ENCODE data around the gene VDAC1.
A peak's percentile ranks its signal among the peaks of the same experiment; 100 is the strongest.

VDAC1 gene

GRCh38 chr5:134003064-134003816 lies 1.5 kb downstream of the VDAC1 start:
- no peaks in the 10 kb centered on the region for H3K9me3 ChIP-seq (ENCODE audit: control insufficient read depth, insufficient read depth, low read length)
- H3K27ac ChIP-seq (ENCODE audit: low read depth, low read length), result peak overlapping the region; percentile 72
- no peaks in the 10 kb centered on the region for H3K27me3 ChIP-seq (ENCODE audit: control insufficient read depth, insufficient read depth, low read length)
- H3K4me3 ChIP-seq (ENCODE audit: low read depth, low read length), result peak overlapping the region; percentile 92
- peaks cover 29% of the 10 kb centered on the region for H3K4me1 ChIP-seq (ENCODE audit: control insufficient read depth, insufficient read depth, low read length)
- H3K36me3 ChIP-seq (ENCODE audit: control insufficient read depth, insufficient read depth, low read length), result peaks cover 18% of the 10 kb centered on the region; the same call in 1 of the 2 replicates
- peak overlapping the region; percentile 85 for H3K9ac ChIP-seq (ENCODE audit: low read depth, low read length)

- H3K36me3 ChIP-seq (ENCODE audit: control insufficient read depth, insufficient read depth, low read length), result peaks cover 18% of the 10 kb centered on the region; the same call in 1 of the 2 replicates
- peaks cover 23% of the 10 kb centered on the region for H3K4me1 ChIP-seq (ENCODE audit: control insufficient read depth, insufficient read depth, low read length)
- H3K9ac ChIP-seq (ENCODE audit: low read depth, low read length), result no peak overlapping the region
- H3K4me3 ChIP-seq (ENCODE audit: low read depth, low read length), result peak overlapping the region; percentile 92; the same call in 1 of the 2 replicates
- H3K9me3 ChIP-seq (ENCODE audit: control insufficient read depth, insufficient read depth, low read length), result no peaks in the 10 kb centered on the region
- no peaks in the 10 kb centered on the region for H3K27me3 ChIP-seq (ENCODE audit: control insufficient read depth, insufficient read depth, low read length)
- H3K27ac ChIP-seq (ENCODE audit: low read depth, low read length), result no peak overlapping the region
Observed at GRCh38 chr5:134001938-134002731, 2.6 kb downstream of the VDAC1 start.

- Histone ChIP-seq H3K36me3 (ENCODE audit: control insufficient read depth, insufficient read depth, low read length) (peaks cover 18% of the 10 kb centered on the region; the same call in 1 of the 2 replicates), H3K9me3 (ENCODE audit: control insufficient read depth, insufficient read depth, low read length) (no peaks in the 10 kb centered on the region), H3K27me3 (ENCODE audit: control insufficient read depth, insufficient read depth, low read length) (no peaks in the 10 kb centered on the region), H3K4me3 (ENCODE audit: low read depth, low read length) (no peak overlapping the region), H3K27ac (ENCODE audit: low read depth, low read length) (no peak overlapping the region), H3K9ac (ENCODE audit: low read depth, low read length) (no peak overlapping the region), H3K4me1 (ENCODE audit: control insufficient read depth, insufficient read depth, low read length) (peaks cover 30% of the 10 kb centered on the region)
Observed at GRCh38 chr5:134000696-134001453, 3.9 kb downstream of the VDAC1 start.

- Histone ChIP-seq H3K36me3 (ENCODE audit: control insufficient read depth, insufficient read depth, low read length) (peaks cover 18% of the 10 kb centered on the region; the same call in 1 of the 2 replicates), H3K4me1 (ENCODE audit: control insufficient read depth, insufficient read depth, low read length) (peaks cover 33% of the 10 kb centered on the region), H3K4me3 (ENCODE audit: low read depth, low read length) (no peak overlapping the region), H3K27ac (ENCODE audit: low read depth, low read length) (no peak overlapping the region), H3K9me3 (ENCODE audit: control insufficient read depth, insufficient read depth, low read length) (no peaks in the 10 kb centered on the region), H3K9ac (ENCODE audit: low read depth, low read length) (no peak overlapping the region), H3K27me3 (ENCODE audit: control insufficient read depth, insufficient read depth, low read length) (no peaks in the 10 kb centered on the region)
Observed at GRCh38 chr5:134000091-134000511, 4.7 kb downstream of the VDAC1 start.

- Histone ChIP-seq H3K9me3 (ENCODE audit: control insufficient read depth, insufficient read depth, low read length) (no peaks in the 10 kb centered on the region), H3K27me3 (ENCODE audit: control insufficient read depth, insufficient read depth, low read length) (no peaks in the 10 kb centered on the region), H3K4me1 (ENCODE audit: control insufficient read depth, insufficient read depth, low read length) (peaks cover 34% of the 10 kb centered on the region), H3K27ac (ENCODE audit: low read depth, low read length) (no peak overlapping the region), H3K36me3 (ENCODE audit: control insufficient read depth, insufficient read depth, low read length) (peaks cover 18% of the 10 kb centered on the region; the same call in 1 of the 2 replicates), H3K4me3 (ENCODE audit: low read depth, low read length) (no peak overlapping the region), H3K9ac (ENCODE audit: low read depth, low read length) (no peak overlapping the region)
Observed at GRCh38 chr5:133998807-133999206, 6.0 kb downstream of the VDAC1 start.

GRCh38 chr5:133998042-133998441 lies 6.7 kb downstream of the VDAC1 start:
- no peak overlapping the region for H3K9ac ChIP-seq (ENCODE audit: low read depth, low read length)
- H3K27me3 ChIP-seq (ENCODE audit: control insufficient read depth, insufficient read depth, low read length), result no peaks in the 10 kb centered on the region
- H3K4me1 ChIP-seq (ENCODE audit: control insufficient read depth, insufficient read depth, low read length), result peaks cover 28% of the 10 kb centered on the region
- H3K9me3 ChIP-seq (ENCODE audit: control insufficient read depth, insufficient read depth, low read length), result no peaks in the 10 kb centered on the region
- H3K27ac ChIP-seq (ENCODE audit: low read depth, low read length), result no peak overlapping the region
- H3K36me3 ChIP-seq (ENCODE audit: control insufficient read depth, insufficient read depth, low read length), result peaks cover 18% of the 10 kb centered on the region
- no peak overlapping the region for H3K4me3 ChIP-seq (ENCODE audit: low read depth, low read length)

- H3K9ac ChIP-seq (ENCODE audit: low read depth, low read length), result no peak overlapping the region
- peaks cover 21% of the 10 kb centered on the region for H3K4me1 ChIP-seq (ENCODE audit: control insufficient read depth, insufficient read depth, low read length)
- H3K27ac ChIP-seq (ENCODE audit: low read depth, low read length), result no peak overlapping the region
- no peaks in the 10 kb centered on the region for H3K27me3 ChIP-seq (ENCODE audit: control insufficient read depth, insufficient read depth, low read length)
- no peaks in the 10 kb centered on the region for H3K9me3 ChIP-seq (ENCODE audit: control insufficient read depth, insufficient read depth, low read length)
- no peak overlapping the region for H3K4me3 ChIP-seq (ENCODE audit: low read depth, low read length)
- H3K36me3 ChIP-seq (ENCODE audit: control insufficient read depth, insufficient read depth, low read length), result peaks cover 18% of the 10 kb centered on the region
Observed at GRCh38 chr5:133996683-133997252, 8.0 kb downstream of the VDAC1 start.

- Histone ChIP-seq H3K4me3 (ENCODE audit: low read depth, low read length) (no peak overlapping the region), H3K36me3 (ENCODE audit: control insufficient read depth, insufficient read depth, low read length) (peaks cover 20% of the 10 kb centered on the region), H3K9ac (ENCODE audit: low read depth, low read length) (no peak overlapping the region), H3K27me3 (ENCODE audit: control insufficient read depth, insufficient read depth, low read length) (no peaks in the 10 kb centered on the region), H3K4me1 (ENCODE audit: control insufficient read depth, insufficient read depth, low read length) (peaks cover 21% of the 10 kb centered on the region), H3K27ac (ENCODE audit: low read depth, low read length) (no peak overlapping the region), H3K9me3 (ENCODE audit: control insufficient read depth, insufficient read depth, low read length) (no peaks in the 10 kb centered on the region)
Observed at GRCh38 chr5:133995883-133996563, 8.8 kb downstream of the VDAC1 start.

- Histone ChIP-seq H3K4me1 (ENCODE audit: control insufficient read depth, insufficient read depth, low read length) (peaks cover 21% of the 10 kb centered on the region), H3K4me3 (ENCODE audit: low read depth, low read length) (no peak overlapping the region), H3K36me3 (ENCODE audit: control insufficient read depth, insufficient read depth, low read length) (peaks cover 23% of the 10 kb centered on the region), H3K9me3 (ENCODE audit: control insufficient read depth, insufficient read depth, low read length) (no peaks in the 10 kb centered on the region), H3K27me3 (ENCODE audit: control insufficient read depth, insufficient read depth, low read length) (no peaks in the 10 kb centered on the region), H3K27ac (ENCODE audit: low read depth, low read length) (no peak overlapping the region), H3K9ac (ENCODE audit: low read depth, low read length) (no peak overlapping the region)
Observed at GRCh38 chr5:133995341-133995740, 9.4 kb downstream of the VDAC1 start.

- H3K9me3 ChIP-seq (ENCODE audit: control insufficient read depth, insufficient read depth, low read length), result no peaks in the 10 kb centered on the region
- no peak overlapping the region for H3K9ac ChIP-seq (ENCODE audit: low read depth, low read length)
- H3K27me3 ChIP-seq (ENCODE audit: control insufficient read depth, insufficient read depth, low read length), result no peaks in the 10 kb centered on the region
- H3K27ac ChIP-seq (ENCODE audit: low read depth, low read length), result no peak overlapping the region
- no peak overlapping the region for H3K4me3 ChIP-seq (ENCODE audit: low read depth, low read length)
- peaks cover 21% of the 10 kb centered on the region for H3K4me1 ChIP-seq (ENCODE audit: control insufficient read depth, insufficient read depth, low read length)
- peaks cover 27% of the 10 kb centered on the region for H3K36me3 ChIP-seq (ENCODE audit: control insufficient read depth, insufficient read depth, low read length)
Observed at GRCh38 chr5:133994990-133995333, 9.8 kb downstream of the VDAC1 start.

Measured in HUES48 (cell line).